ENCODE data around the gene GTF2A1. TPM values are rescaled to one million over a fixed set of nuclear protein-coding genes. Genes with fewer than 3 reads are reported as not detected.

Gene GTF2A1
- total RNA-seq, 1 experiment from 2014 or later = 49.0 TPM

GRCh38 chr14:81261176-81261575 lies 40.4 kb upstream of the GTF2A1 start (continued):
- TF ChIP-seq, protein P1, sequence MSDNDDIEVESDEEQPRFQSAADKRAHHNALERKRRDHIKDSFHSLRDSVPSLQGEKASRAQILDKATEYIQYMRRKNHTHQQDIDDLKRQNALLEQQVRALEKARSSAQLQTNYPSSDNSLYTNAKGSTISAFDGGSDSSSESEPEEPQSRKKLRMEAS (CRISPR knock-in tag; IDR thresholded peaks at IDR 0.05) = no peak
- no peak for TF ChIP-seq MYBL2 (CRISPR knock-in tag; IDR thresholded peaks at IDR 0.05)
- no peak for TF ChIP-seq ZBTB21 (CRISPR knock-in tag; IDR thresholded peaks at IDR 0.05; ENCODE audit: borderline replicate concordance)
- TF ChIP-seq KAT7 (CRISPR knock-in tag; IDR thresholded peaks at IDR 0.05; ENCODE audit: borderline replicate concordance) = no peak
- no peak for TF ChIP-seq NFATC4 (CRISPR knock-in tag; IDR thresholded peaks at IDR 0.05)
- TF ChIP-seq PREB (CRISPR knock-in tag; IDR thresholded peaks at IDR 0.05; ENCODE audit: borderline replicate concordance) = no peak
- TF ChIP-seq HMGA2 (CRISPR knock-in tag; IDR thresholded peaks at IDR 0.05) = no peak
- no peak for TF ChIP-seq MLX (CRISPR knock-in tag; IDR thresholded peaks at IDR 0.05)
- no peak for TF ChIP-seq TEAD1 (CRISPR knock-in tag; IDR thresholded peaks at IDR 0.05)
- TF ChIP-seq FOXJ3 (CRISPR knock-in tag; IDR thresholded peaks at IDR 0.05; ENCODE audit: borderline replicate concordance) = no peak
- TF ChIP-seq CBFB (CRISPR knock-in tag; IDR thresholded peaks at IDR 0.05; ENCODE audit: low read depth) = no peak
- TF ChIP-seq CTCF (IDR thresholded peaks at IDR 0.05) = no peak

- Mint-ChIP-seq H3K9me3 (no peaks in the 10 kb centered on the region; the same call in 1 of the 2 replicates), H3K4me1 (peaks cover 44% of the 10 kb centered on the region), H3K4me3 (no peak overlapping the region), H3K27ac (no peak overlapping the region), H3K27me3 (ENCODE audit: low read depth) (no peaks in the 10 kb centered on the region), H3K36me3 (peaks cover 12% of the 10 kb centered on the region)
- DNase-seq (ENCODE audit: low spot score) (no peak), ATAC-seq (no peak)
- TF ChIP-seq ARID4B (CRISPR knock-in tag; IDR thresholded peaks at IDR 0.05; ENCODE audit: borderline replicate concordance) (no peak), NFATC4 (CRISPR knock-in tag; IDR thresholded peaks at IDR 0.05) (no peak), ZNF263 (CRISPR knock-in tag; IDR thresholded peaks at IDR 0.05; ENCODE audit: low read depth) (no peak), TCF7 (CRISPR knock-in tag; IDR thresholded peaks at IDR 0.05; ENCODE audit: low read depth) (no peak), ATF1 (CRISPR knock-in tag; IDR thresholded peaks at IDR 0.05) (no peak), CDX4 (CRISPR knock-in tag; IDR thresholded peaks at IDR 0.05; ENCODE audit: borderline replicate concordance) (no peak)
- ChIA-PET POLR2A (no interaction called here), CTCF (no interaction called here)
These were observed 40.0 kb upstream of the GTF2A1 start for GRCh38 chr14:81260732-81261131.
